GM12874 (cell line): Measurements from ENCODE around the gene PRKAG2.

Source experiments
- TF ChIP-seq, protein P1 (sequence below): IDR thresholded peaks from 2 replicates; pipeline ENCODE4 v1.5.1; 2011; ENCODE audit warnings: low read depth, mild to moderate bottlenecking, control low read depth, low read length, moderate library complexity; ENCODE audit not compliant: insufficient read depth

Gene PRKAG2

DNA sequence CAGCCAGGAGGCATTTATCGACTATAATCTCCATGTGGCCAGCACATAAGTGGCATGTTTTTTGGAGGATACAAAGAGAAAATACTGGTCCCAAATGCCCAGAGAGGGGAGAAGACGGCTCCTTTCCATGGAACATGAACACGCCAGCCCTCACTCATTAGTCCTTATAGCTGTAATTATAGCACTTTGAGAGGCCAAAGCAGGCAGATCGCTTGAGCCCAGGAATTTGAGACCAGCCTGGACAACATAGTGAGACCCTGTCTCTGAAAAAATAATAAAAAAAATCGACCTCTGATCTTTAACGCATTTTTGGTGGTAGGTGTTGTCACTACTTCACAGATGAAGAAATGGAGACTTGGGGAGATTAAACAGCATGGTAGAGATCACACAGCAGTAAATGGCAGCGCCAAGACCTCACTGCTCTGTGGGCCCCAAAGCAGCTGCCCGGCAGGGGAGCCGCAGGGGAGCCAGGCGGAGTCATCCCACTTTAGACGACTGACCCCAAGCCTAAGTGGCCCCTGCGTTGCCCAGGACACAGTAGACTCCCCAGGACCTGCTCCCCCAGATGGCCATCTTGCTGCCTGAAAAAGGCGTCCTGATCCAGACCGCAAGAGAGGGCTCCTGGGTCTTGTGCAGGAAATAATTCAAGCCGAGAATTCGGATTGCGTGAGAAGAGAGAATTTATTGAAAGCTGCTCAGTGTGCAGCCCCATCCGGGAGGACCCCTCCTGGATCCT lies 21.2 kb upstream of the PRKAG2 start:
- TF ChIP-seq, protein P1, sequence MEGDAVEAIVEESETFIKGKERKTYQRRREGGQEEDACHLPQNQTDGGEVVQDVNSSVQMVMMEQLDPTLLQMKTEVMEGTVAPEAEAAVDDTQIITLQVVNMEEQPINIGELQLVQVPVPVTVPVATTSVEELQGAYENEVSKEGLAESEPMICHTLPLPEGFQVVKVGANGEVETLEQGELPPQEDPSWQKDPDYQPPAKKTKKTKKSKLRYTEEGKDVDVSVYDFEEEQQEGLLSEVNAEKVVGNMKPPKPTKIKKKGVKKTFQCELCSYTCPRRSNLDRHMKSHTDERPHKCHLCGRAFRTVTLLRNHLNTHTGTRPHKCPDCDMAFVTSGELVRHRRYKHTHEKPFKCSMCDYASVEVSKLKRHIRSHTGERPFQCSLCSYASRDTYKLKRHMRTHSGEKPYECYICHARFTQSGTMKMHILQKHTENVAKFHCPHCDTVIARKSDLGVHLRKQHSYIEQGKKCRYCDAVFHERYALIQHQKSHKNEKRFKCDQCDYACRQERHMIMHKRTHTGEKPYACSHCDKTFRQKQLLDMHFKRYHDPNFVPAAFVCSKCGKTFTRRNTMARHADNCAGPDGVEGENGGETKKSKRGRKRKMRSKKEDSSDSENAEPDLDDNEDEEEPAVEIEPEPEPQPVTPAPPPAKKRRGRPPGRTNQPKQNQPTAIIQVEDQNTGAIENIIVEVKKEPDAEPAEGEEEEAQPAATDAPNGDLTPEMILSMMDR, result no peak

DNA sequence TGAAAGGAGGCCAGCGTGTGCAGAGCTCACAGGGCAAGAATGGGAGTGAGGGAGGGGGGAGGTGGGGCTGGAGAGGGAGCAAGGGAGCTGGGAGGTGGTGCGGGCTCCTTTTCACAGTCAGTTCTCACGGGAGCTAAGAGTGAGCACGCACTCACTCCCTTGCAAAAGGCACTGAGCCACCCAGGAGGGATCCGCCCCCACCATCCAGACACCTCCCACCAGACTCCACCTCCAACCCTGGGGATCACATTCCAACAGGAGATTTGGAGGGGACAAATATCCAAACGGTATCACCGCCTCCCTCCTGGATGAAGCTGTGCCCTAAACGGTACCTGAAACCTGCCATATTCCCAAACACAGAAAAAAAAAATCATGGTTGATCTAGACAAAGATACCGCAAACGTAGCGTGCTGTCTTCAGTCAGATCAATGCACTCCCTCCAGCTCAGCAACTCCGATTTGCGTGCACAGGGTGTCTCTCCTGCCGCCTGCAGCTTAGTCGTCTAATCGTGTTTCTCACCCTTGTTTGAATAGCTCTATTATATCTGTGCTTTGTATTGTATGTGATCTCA lies 20.3 kb upstream of the PRKAG2 start:
- TF ChIP-seq, protein P1, result no peak

DNA sequence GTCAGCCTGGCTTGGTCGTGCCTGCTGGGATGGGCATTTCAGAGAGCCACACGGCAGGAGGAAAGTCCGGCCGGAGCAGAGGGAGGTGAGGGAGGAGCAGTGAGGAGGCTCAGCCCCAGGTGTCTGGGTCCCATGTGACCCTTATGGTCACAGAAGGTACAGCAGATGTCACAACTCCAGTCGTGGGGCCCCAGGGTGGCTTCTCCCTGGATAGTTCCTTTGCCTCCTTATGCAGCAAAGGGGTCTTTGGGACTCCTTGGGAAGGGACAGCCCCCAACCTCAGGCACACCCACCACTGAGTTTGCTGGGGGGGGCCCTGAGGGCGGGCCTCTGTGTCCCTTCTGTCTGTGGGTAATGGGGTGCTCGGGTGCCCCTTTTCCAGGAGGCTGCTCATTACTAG lies 19.6 kb upstream of the PRKAG2 start:
- TF ChIP-seq, protein P1, result no peak

DNA sequence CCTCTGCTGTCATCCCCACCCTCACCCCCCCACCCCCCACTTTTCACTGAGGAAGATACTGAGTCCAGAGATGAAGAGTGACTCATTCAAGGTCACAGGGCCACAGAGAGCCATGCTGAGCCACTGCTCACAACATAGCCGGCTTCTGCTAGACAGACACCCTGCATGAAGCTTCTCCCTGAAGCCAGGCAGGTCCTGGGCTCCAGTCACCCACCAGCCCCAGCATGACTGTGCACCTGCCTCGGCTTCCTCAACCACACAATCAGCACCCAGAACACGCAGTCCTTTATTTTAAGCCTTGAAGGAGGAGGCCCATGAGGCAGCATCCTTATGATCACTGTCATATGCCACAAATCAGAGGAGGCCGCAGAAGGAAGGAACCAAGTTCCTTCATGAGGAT lies 19.2 kb upstream of the PRKAG2 start:
- TF ChIP-seq, protein P1, result no peak

DNA sequence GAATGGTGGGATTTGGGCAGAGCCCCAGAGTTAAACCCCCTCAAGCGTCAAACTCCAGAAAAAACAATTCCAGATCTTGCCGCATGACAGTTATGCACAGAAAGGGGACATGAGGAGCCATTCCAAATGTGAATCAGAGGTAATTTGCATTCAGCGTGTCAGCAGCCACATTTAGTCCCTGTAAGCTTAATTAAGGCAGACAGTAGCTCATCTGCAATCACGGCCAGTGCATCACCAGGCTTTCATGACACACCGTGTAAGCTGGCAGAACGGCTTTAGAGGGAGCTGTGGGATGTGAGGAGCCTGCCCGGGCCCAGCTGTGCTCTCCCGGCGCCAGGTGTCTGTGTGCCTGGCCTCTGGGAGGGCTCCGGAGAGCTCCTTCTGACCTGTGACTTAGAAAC lies 18.7 kb upstream of the PRKAG2 start:
- TF ChIP-seq, protein P1, result no peak

DNA sequence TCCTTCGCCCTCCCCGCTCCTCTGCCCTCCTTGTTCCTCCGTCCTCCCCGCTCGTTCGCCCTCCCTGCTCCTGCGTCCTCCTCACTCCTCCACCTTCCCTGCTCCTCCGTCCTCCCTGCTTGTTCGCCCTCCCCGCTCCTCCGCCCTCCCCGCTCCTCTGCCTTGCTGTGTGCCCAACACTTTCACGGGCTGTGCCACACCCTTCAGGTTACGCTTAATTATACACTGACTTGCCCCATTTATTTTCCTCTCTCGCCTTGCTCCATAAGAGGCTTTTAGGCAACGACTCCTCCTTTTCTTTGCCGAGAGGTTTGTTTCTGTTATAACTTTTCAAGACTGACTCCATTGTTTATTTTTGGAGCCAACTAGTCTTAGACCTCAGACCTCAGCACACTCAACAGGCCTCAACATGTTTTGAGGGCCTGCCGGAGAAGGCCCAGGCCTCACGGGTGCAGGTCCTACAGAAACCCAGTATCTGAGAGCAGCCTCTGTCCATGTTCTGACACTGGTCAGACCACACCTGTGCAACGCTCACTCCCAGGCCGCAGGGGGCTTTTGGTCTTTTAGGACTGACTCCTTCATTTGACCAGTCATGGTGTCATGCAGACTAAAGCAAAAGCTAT lies 18.2 kb upstream of the PRKAG2 start:
- TF ChIP-seq, protein P1, result no peak

DNA sequence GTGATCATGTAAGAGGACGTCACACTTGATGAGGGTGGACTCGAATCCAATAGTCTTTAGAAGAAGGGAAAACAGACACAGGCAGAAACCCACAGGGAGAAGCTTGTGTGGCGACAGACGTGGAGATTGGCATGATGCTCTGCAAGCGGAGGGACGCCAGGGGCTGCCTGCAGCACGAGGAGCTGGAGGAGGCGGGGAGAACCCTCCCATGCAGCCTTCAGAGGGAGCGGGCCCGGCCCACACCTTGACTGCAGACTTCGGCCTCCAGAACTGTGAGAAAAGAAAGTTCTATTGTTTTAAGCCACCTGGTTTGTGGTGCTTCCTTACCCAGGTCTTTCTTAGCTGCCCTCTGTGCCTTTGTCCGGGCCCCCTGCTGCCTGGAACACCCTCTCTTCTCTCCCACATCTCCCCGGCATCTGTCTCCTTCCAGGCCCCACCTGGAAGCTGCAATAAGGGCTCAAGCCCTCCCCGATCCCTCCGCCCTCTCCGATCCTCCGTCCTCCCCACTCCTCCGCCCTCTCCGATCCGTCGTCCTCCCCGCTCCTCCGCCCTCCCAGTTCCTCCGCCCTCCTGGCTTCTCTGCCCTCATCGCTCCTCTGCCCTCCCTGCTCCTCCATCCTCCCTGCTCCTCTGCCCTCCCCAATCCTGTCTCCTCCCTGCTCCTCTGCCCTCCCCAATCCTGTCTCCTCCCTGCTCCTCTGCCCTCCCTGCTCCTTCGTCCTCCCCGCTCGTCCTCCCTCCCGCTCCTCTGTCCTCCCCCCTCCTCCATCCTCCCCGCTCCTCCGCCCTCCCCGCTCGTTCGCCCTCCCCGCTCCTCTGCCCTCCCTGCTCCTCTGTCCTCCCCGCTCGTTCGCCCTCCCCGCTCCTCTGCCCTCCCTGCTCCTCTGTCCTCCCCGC lies 17.4 kb upstream of the PRKAG2 start:
- TF ChIP-seq, protein P1, result no peak
